PC-3 (cell line): Measurements from ENCODE around the gene GTF3C2. TPM values are rescaled to one million over a fixed set of nuclear protein-coding genes. Genes with fewer than 3 reads are reported as not detected.

ENCODE experiments used
- ATAC-seq: fragments of 200-7000 bp; cut with Tn5 transposase; 2 replicates; pipeline ENCODE4 v1.9.1; 2020; ENCODE audit warnings: mild to moderate bottlenecking, moderate library complexity
- BruUV-seq: library from RNA; stranded (reverse); fragments of 400-500 nt; replicated peaks from 2 replicates; lab custom pipeline; 2021; lab: Mats Ljungman, UMichigan
- CTCF ChIA-PET: fragments of 300-600 bp; sonication (Branson Sonifier 250); formaldehyde crosslinking; loops from one replicate; lab custom pipeline; 2022; ENCODE audit warnings: antibody characterized with exemption; lab: Charles Lee
- POLR2A ChIA-PET: fragments of 300-600 bp; sonication (Branson Sonifier 250); formaldehyde crosslinking; loops from one replicate; lab custom pipeline; 2022; ENCODE audit warnings: antibody characterized with exemption; ENCODE audit not compliant: unreplicated experiment; lab: Charles Lee
- DNase-seq: peaks from one replicate; pipeline ENCODE4 v3.0.0-alpha.2; 2015
- H2AFZ ChIP-seq: fragments of 300-600 bp; sonication (generic); 2 replicates; pipeline ENCODE4 v1.6.0; 2016; ENCODE audit warnings: antibody characterized with exemption, low read length
- H3F3A ChIP-seq: fragments of 300-600 bp; sonication (generic); one replicate; pipeline ENCODE4 v1.6.0; 2017; ENCODE audit warnings: antibody characterized with exemption, low read length, control low read depth, mild to moderate bottlenecking; ENCODE audit not compliant: unreplicated experiment
- H3K27ac ChIP-seq: fragments of 300-600 bp; sonication (generic); 2 replicates; pipeline ENCODE4 v1.5.1; 2016; ENCODE audit warnings: mild to moderate bottlenecking, low read length
- H3K27me3 ChIP-seq: fragments of 300-600 bp; sonication (generic); 2 replicates; pipeline ENCODE4 v1.6.1; 2016; ENCODE audit warnings: low read length, mixed read lengths
- H3K36me3 ChIP-seq: fragments of 300-600 bp; sonication (generic); 2 replicates; pipeline ENCODE4 v1.6.1; 2016; ENCODE audit warnings: low read depth, mixed run types, low read length, mixed read lengths
- H3K4me1 ChIP-seq: fragments of 300-600 bp; sonication (generic); 2 replicates; pipeline ENCODE4 v1.5.1; 2016; ENCODE audit warnings: low read length; ENCODE audit not compliant: insufficient read depth
- H3K4me2 ChIP-seq: fragments of 300-600 bp; sonication (generic); 2 replicates; pipeline ENCODE4 v1.6.0; 2016; ENCODE audit warnings: low read length
- H3K4me3 ChIP-seq: fragments of 300-600 bp; sonication (generic); 2 replicates; pipeline ENCODE4 v1.5.1; 2016; ENCODE audit warnings: mild to moderate bottlenecking, low read length, mixed read lengths
- H3K79me2 ChIP-seq: fragments of 300-600 bp; sonication (generic); 2 replicates; pipeline ENCODE4 v1.6.1; 2017; ENCODE audit warnings: low read length, mixed read lengths
- H3K9ac ChIP-seq: fragments of 300-600 bp; sonication (generic); 2 replicates; pipeline ENCODE4 v1.6.0; 2016; ENCODE audit warnings: mild to moderate bottlenecking, low read length
- H3K9me2 ChIP-seq: fragments of 300-600 bp; sonication (generic); replicated peaks from 2 replicates; pipeline ENCODE4 v1.6.1; 2016; ENCODE audit warnings: mixed run types, low read length, mixed read lengths
- H3K9me3 ChIP-seq: fragments of 300-600 bp; sonication (generic); 2 replicates; pipeline ENCODE4 v1.6.1; 2016; ENCODE audit warnings: low read length, mixed read lengths
- H4K20me1 ChIP-seq: fragments of 300-600 bp; sonication (generic); 2 replicates; pipeline ENCODE4 v1.6.1; 2016; ENCODE audit warnings: low read length, mixed read lengths
- EZH2 ChIP-seq: fragments of 300-600 bp; sonication (generic); IDR thresholded peaks from one replicate; pipeline ENCODE4 v1.6.1; 2017; ENCODE audit warnings: antibody characterized with exemption, mild to moderate bottlenecking, low read length; ENCODE audit not compliant: unreplicated experiment
- EZH2phosphoT487 ChIP-seq: fragments of 300-600 bp; sonication (generic); IDR thresholded peaks from 2 replicates; pipeline ENCODE4 v1.6.1; 2018; ENCODE audit warnings: mild to moderate bottlenecking, antibody characterized with exemption, low read length, borderline replicate concordance
- intact Hi-C: fragments of 100-400 bp; cut with micrococcal nuclease; formaldehyde crosslinking; loops from 2 replicates; pipeline ENCODE4 v1.9.0; 2023
- total RNA-seq: library from RNA; depleted of rRNA; stranded (reverse); fragments of >200 nt; gene quantifications from 2 replicates; pipeline ENCODE4 v1.2.3, GENCODE V29; 2014
- TF ChIP-seq, protein P1 (sequence below): fragments of 300-600 bp; sonication (generic); conservative IDR thresholded peaks from 2 replicates; pipeline ENCODE4 v1.5.1; 2017; ENCODE audit warnings: antibody characterized with exemption, low read depth, mild to moderate bottlenecking, low read length

The GTF3C2 gene
- total RNA-seq, 1 experiment from 2014 or later, result 82.2 TPM

DNA sequence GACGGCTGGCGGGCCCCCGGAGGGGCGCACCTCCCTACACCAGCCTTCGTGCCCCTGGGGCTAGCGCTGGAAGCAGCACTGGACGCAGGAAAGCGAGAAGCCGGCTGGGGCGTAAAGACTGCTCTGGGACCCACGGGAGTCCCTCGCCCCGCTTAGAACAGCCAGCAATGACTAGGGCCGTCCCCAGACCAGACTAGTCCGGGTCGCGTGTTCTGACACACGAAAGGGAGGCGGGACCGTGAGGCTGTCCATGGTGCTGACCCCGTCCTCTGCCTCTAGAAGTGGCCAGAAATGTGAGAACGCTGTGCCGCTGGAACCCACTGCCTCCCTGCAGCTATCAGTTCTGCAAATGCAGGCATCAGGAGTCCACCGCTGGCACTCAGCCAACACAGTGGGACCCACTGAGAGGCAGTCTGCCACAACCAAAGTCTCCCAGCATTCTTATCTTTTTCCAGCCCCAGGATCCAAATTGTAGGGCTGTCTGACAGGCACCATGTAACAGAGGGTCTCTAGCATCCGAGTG lies 48.1 kb downstream of the GTF3C2 start, which contains the start of gene UCN:
Gene UCN, minus strand, starts transcription at position 87 of the 523 bp plus-strand sequence. CDS start 550 bp downstream, outside the sequence.
- Histone ChIP-seq H3K4me2 (no peak within 1 kb of the TSS), H3K9me3 (no peaks in the 10 kb centered on the region), H3K4me1 (no peaks in the 10 kb centered on the region), H3K27ac (no peak within 1 kb of the TSS), H3K9me2 (no peaks in the 10 kb centered on the region), H3K9ac (no peak within 1 kb of the TSS), H3K36me3 (no peaks in the 10 kb centered on the region), H3F3A (no peaks in the 10 kb centered on the region), H3K27me3 (no peaks in the 10 kb centered on the region), H4K20me1 (no peaks in the 10 kb centered on the region), H3K79me2 (no peaks in the 10 kb centered on the region), H3K4me3 (no peak within 1 kb of the TSS), H2AFZ (no peak within 1 kb of the TSS)
- POLR2A ChIA-PET, result no interaction called here
- BruUV-seq, result no TSS peak
- no peak for DNase-seq
- ATAC-seq, result no peak
- intact Hi-C loops, result no loop called here
- TF ChIP-seq, protein P1, sequence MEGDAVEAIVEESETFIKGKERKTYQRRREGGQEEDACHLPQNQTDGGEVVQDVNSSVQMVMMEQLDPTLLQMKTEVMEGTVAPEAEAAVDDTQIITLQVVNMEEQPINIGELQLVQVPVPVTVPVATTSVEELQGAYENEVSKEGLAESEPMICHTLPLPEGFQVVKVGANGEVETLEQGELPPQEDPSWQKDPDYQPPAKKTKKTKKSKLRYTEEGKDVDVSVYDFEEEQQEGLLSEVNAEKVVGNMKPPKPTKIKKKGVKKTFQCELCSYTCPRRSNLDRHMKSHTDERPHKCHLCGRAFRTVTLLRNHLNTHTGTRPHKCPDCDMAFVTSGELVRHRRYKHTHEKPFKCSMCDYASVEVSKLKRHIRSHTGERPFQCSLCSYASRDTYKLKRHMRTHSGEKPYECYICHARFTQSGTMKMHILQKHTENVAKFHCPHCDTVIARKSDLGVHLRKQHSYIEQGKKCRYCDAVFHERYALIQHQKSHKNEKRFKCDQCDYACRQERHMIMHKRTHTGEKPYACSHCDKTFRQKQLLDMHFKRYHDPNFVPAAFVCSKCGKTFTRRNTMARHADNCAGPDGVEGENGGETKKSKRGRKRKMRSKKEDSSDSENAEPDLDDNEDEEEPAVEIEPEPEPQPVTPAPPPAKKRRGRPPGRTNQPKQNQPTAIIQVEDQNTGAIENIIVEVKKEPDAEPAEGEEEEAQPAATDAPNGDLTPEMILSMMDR, result no peak
- TF ChIP-seq EZH2 (no peak), EZH2phosphoT487 (no peak)
- CTCF ChIA-PET, result no interaction called here

DNA sequence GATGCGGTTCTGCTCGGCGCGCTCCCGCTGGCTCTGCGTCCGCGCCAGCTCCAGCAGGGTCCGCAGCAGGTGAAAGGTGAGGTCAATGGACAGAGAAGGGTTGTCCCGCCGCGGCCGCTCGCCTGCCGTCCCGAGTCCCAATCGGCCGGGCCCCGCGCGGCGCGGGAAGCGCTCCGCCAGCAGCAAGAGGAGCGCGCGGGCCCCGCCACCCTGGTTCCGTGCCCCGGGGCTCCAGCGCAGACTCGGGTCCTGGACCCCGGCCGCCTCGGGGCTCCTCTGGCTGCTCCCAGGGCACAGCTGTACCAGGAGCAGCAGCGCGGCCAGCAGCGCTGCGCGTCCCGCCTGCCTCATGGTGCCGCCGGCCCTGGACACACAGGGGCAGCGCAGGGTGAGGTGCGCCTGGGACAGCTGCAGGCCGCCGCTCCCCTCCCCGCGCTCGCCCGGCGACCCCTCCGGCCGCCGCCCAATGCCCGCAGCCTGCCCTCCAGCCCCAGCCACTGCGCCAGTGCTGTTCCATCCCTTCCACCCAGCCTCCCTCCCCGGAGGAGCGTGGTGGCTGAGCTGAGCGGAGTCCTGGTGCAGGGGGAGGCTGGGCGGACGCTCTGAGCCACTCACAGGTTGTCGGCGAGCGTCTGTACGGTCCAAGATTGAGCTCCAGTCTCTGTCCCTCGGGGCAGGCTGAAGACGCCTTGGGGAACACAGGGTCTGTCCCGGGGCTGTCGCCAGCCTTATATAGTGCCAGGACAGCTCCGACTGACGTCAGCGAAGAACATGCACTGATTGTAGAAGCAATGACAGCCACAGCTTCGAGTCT lies 48.8 kb downstream of the GTF3C2 start:
- intact Hi-C loops, result no loop called here
- CTCF ChIA-PET, result no interaction called here
- POLR2A ChIA-PET, result no interaction called here
- Histone ChIP-seq H3F3A (no peaks in the 10 kb centered on the region), H3K4me1 (0 out of 2 replicates have a peak, but pooled peaks cover 4% of the 10 kb centered on the region), H3K79me2 (no peaks in the 10 kb centered on the region), H4K20me1 (no peaks in the 10 kb centered on the region), H3K9me3 (no peaks in the 10 kb centered on the region), H3K4me2 (no peak overlapping the region), H3K27ac (no peak overlapping the region), H3K27me3 (no peaks in the 10 kb centered on the region), H3K36me3 (no peaks in the 10 kb centered on the region), H3K9me2 (no peaks in the 10 kb centered on the region), H3K9ac (no peak overlapping the region), H3K4me3 (no peak overlapping the region), H2AFZ (no peak overlapping the region)
- TF ChIP-seq EZH2 (no peak), EZH2phosphoT487 (no peak)
- TF ChIP-seq, protein P1, result no peak
- no peak for ATAC-seq
- BruUV-seq, result no TSS peak
- DNase-seq, result no peak

DNA sequence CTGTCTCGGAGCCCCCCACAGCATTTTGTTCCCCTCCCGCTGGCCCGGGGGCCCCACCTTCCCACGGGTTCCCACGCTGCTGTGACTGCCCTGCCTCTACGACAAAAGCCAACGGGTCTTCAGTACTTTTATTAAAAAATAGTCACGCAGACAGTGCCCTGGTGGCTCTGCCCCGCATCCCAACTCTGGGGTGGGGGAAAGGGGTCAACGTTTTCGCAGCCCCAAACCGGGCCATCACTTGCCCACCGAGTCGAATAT lies 49.3 kb downstream of the GTF3C2 start:
- TF ChIP-seq, protein P1, result no peak
- TF ChIP-seq EZH2phosphoT487, result no peak
- TF ChIP-seq EZH2, result no peak
- Histone ChIP-seq H3K27me3 (no peaks in the 10 kb centered on the region), H3K36me3 (no peaks in the 10 kb centered on the region), H3F3A (no peaks in the 10 kb centered on the region), H3K4me1 (0 out of 2 replicates have a peak, but pooled peaks cover 4% of the 10 kb centered on the region), H3K9me2 (no peaks in the 10 kb centered on the region), H3K4me2 (no peak overlapping the region), H2AFZ (no peak overlapping the region), H3K27ac (no peak overlapping the region), H3K9ac (no peak overlapping the region), H3K9me3 (no peaks in the 10 kb centered on the region), H4K20me1 (no peaks in the 10 kb centered on the region), H3K4me3 (no peak overlapping the region), H3K79me2 (no peaks in the 10 kb centered on the region)
- no peak for DNase-seq
- no TSS peak for BruUV-seq
- intact Hi-C loops, result no loop called here
- ChIA-PET CTCF (no interaction called here), POLR2A (no interaction called here)
- no peak for ATAC-seq
